ENCODE measurements around the gene MYLK3.

Gene MYLK3

DNA sequence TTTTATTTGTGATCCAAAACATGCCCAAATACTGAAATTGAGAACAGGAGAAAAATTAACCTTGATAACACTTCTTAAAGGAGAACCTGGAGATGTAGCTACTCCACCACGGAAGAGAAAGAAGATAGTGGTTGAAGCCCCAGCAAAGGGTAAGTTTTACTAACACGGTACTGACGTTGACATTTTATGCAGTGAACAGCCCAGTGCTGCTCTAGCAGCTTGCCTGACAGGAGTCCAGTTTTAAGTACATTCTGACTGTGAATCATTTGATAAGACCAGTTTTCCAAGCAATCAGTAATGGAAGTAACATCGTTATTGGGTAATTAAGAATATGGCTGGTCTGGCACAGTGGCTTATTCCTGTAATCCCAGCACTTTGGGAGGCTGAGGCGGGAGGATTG is 52.2 kb downstream of the MYLK3 start:
- no peak for DNase-seq (ENCODE audit: low spot score)
- TF ChIP-seq, protein P1, sequence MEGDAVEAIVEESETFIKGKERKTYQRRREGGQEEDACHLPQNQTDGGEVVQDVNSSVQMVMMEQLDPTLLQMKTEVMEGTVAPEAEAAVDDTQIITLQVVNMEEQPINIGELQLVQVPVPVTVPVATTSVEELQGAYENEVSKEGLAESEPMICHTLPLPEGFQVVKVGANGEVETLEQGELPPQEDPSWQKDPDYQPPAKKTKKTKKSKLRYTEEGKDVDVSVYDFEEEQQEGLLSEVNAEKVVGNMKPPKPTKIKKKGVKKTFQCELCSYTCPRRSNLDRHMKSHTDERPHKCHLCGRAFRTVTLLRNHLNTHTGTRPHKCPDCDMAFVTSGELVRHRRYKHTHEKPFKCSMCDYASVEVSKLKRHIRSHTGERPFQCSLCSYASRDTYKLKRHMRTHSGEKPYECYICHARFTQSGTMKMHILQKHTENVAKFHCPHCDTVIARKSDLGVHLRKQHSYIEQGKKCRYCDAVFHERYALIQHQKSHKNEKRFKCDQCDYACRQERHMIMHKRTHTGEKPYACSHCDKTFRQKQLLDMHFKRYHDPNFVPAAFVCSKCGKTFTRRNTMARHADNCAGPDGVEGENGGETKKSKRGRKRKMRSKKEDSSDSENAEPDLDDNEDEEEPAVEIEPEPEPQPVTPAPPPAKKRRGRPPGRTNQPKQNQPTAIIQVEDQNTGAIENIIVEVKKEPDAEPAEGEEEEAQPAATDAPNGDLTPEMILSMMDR (IDR thresholded peaks at IDR 0.05; ENCODE audit: extremely low read depth, insufficient read depth, missing control alignments): no peak
- in situ Hi-C loops (cut with MboI; ENCODE audit: low pct_unique_long_range_greater_than_20kb, low sequenced_read_pairs, unreplicated experiment): loop anchor here (10.0 kb wide), 1 partner anchor 89 kb away; no protein-coding TSS in a partner anchor

DNA sequence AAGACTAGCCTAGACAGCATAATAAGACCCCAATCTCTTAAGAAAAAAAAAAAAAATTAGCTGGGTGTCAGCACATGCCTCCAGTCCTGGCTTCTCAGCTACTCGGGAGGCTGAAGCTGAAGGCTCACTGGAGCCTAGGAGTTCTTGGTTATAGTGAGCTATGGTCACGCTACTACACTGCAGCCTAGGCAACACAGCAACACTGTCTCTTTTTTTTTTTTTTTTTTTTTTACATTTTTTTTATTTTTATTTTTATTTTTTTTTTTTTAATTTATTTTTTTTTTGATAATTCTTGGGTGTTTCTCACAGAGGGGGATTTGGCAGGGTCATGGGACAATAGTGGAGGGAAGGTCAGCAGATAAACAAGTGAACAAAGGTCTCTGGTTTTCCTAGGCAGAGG is 54.5 kb downstream of the MYLK3 start:
- TF ChIP-seq, protein P1 (IDR thresholded peaks at IDR 0.05; ENCODE audit: extremely low read depth, insufficient read depth, missing control alignments): no peak
- DNase-seq (ENCODE audit: low spot score): no peak
- in situ Hi-C loops (cut with MboI; ENCODE audit: low pct_unique_long_range_greater_than_20kb, low sequenced_read_pairs, unreplicated experiment): loop anchor here (10.0 kb wide), 1 partner anchor 91 kb away; no protein-coding TSS in a partner anchor

DNA sequence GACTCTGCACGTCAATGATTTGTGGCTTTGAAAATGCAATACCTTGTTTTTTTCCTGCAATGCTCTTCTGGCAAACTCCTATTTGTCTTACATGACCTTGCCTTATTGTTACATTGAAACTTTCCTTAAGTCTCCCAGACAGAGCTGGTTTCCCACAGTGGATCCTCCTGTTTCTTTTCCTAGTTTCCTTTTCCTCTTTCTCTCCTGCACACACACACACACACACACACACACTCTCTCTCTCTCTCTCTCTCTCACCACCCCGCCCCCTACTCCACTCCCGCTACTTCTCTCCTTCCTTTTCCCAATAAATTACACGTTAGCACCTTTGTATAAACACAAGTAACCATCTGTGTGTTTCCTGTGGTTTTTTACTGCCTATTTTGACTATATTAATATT is 56.4 kb downstream of the MYLK3 start:
- TF ChIP-seq, protein P1 (IDR thresholded peaks at IDR 0.05; ENCODE audit: extremely low read depth, insufficient read depth, missing control alignments): no peak
- in situ Hi-C loops (cut with MboI; ENCODE audit: low pct_unique_long_range_greater_than_20kb, low sequenced_read_pairs, unreplicated experiment): loop anchor here (10.0 kb wide), 1 partner anchor 93 kb away; no protein-coding TSS in a partner anchor
- no peak for DNase-seq (ENCODE audit: low spot score)

DNA sequence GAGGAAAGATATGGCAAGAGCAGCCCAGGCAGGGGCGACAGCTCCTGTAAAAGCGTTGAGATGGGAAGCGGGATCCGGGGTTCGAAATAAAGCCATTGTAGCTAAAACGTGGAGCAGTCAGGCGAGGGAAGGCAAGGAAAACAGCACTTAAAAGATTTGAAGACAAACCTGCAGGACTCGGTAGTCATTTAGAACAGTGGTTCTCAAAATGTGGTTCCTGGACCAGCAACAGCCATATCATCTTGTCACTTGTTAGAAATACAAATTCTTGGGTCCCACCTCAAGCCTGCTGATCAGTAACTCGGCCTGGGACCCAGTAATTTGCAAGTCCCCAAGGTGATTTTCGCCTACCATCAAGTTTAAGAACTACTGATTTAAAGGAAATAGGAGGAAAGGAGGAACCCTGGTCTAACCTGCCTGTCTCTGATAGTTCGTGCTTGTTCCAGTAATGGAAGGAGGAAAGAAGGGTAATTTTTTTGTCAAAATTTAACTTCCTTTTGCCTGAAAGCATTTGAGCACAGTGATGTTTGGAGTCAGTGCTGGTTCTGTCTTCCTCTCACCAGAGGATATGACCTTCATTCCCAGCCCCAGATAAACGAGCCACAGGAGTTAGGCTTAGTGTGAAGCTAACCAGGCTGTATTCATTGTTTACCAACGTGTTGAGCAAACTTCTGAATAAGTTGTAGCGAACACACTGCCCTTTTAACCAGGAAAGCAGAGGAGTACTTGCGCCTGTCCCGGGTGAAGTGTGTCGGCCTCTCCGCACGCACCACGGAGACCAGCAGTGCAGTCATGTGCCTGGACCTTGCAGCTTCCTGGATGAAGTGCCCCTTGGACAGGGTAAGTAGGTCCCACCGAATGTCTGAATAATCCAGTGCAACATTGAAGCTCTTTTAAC is 57.6 kb downstream of the MYLK3 start:
- in situ Hi-C loops (cut with MboI; ENCODE audit: low pct_unique_long_range_greater_than_20kb, low sequenced_read_pairs, unreplicated experiment): loop anchor here (10.0 kb wide), 1 partner anchor 94 kb away; no protein-coding TSS in a partner anchor
- DNase-seq (ENCODE audit: low spot score): no peak
- TF ChIP-seq, protein P1 (IDR thresholded peaks at IDR 0.05; ENCODE audit: extremely low read depth, insufficient read depth, missing control alignments): no peak

DNA sequence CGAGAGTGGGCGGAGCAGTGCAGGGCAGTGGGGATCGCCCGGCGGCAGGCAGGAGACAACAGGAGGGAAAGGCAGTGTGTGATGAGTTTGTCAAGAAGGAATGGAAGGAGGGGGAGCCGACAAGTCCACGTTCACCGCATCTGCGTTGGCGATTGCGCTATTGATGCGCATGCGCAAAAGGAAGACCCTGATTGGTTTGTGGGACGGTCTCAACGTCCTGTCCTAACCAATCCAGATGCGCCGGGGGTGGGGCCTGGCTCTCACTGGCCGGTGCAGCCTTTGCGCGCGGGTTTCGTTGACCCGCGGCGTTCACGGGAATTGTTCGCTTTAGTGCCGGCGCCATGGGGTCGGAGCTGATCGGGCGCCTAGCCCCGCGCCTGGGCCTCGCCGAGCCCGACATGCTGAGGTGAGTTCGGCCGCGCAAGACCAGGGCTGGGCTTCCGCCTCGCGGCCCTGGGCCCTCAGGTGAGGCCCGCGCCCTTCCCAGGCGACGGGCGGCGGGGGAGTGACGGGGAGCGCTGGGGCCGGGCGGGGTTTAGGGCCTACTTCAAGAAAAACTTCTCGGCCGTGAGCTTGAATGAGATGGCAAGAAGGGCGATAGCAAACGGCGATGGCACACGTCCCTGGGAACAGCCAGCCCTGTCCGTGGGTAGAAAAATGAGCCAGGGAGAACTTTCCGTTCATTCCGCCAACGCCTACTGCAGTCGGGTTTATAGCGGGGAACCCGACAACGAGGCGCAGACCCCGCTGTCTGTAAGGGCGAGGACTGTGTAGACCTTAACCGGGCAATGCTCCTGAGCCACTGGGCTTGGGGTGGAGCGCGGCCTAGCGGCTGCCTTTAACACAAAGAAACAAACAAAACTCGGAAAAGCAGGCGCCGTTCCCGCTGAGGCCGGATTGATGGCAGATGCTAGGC is 58.5 kb downstream of the MYLK3 start, which contains the start of gene ORC6:
TSS of gene ORC6 (plus strand) at position 295 of the 916 bp plus-strand sequence. CDS start at position 342, 47 bp downstream.
- in situ Hi-C loops (cut with MboI; ENCODE audit: low pct_unique_long_range_greater_than_20kb, low sequenced_read_pairs, unreplicated experiment): loop anchor here (10.0 kb wide), 1 partner anchor 95 kb away; no protein-coding TSS in a partner anchor
- TF ChIP-seq, protein P1 (IDR thresholded peaks at IDR 0.05; ENCODE audit: extremely low read depth, insufficient read depth, missing control alignments): peak; percentile 69
- DNase-seq (ENCODE audit: low spot score): peak; percentile 95

All from GM13977 (cell line).